RWPE1 (cell line): ENCODE data around the gene TTI1.

Source experiments
- CTCF ChIA-PET: fragments of 350-600 bp; sonication (Branson Sonifier 250); formaldehyde crosslinking; extraction: SDS; loops from one replicate; lab custom pipeline; 2021; lab: Yijun Ruan, JAX
- POLR2A ChIA-PET: fragments of 400-600 bp; formaldehyde crosslinking; extraction: SDS; loops from one replicate; lab custom pipeline; 2020; ENCODE audit warnings: antibody characterized with exemption; ENCODE audit not compliant: low non-redundant PET; lab: Yijun Ruan, JAX
- DNase-seq: peaks from one replicate; pipeline ENCODE4 v3.0.0; 2012; ENCODE audit warnings: low spot score
- H3K27ac ChIP-seq: fragments of 450-650 bp; 2 replicates; pipeline ENCODE4 v1.5.1; 2017
- CTCF ChIP-seq: fragments of 450-650 bp; conservative IDR thresholded peaks from 2 replicates; pipeline ENCODE4 v1.5.1; 2017; ENCODE audit warnings: low read depth, mild to moderate bottlenecking

The TTI1 gene

GRCh38 chr20:37946946-37947345 is 86.3 kb downstream of the TTI1 start:
- CTCF ChIA-PET: no interaction called here
- no peak for TF ChIP-seq CTCF

GRCh38 chr20:37945091-37945547 is 88.1 kb downstream of the TTI1 start:
- POLR2A ChIA-PET: no interaction called here
- no peak overlapping the region for H3K27ac ChIP-seq
- CTCF ChIA-PET: no interaction called here
- DNase-seq: no peak
- no peak for TF ChIP-seq CTCF

More at GRCh38 chr20:37946946-37947345, 86.3 kb downstream of the TTI1 start:
- DNase-seq: no peak
- H3K27ac ChIP-seq: no peak overlapping the region
- POLR2A ChIA-PET: no interaction called here

- TF ChIP-seq CTCF: no peak
- ChIA-PET CTCF (no interaction called here), POLR2A (no interaction called here)
- H3K27ac ChIP-seq: no peak overlapping the region
- DNase-seq: no peak
These were observed 88.7 kb downstream of the TTI1 start for GRCh38 chr20:37944456-37944981.

GRCh38 chr20:37943501-37944455 is 89.5 kb downstream of the TTI1 start:
- ChIA-PET POLR2A (no interaction called here), CTCF (interaction anchor here (0.5 to 0.6 kb wide), 3 partner anchors 32 to 1515 kb away, joined by 3 to 5 read pairs (median 4); no protein-coding TSS in a partner anchor)
- TF ChIP-seq CTCF: no peak
- H3K27ac ChIP-seq: no peak overlapping the region
- DNase-seq: no peak

GRCh38 chr20:37943033-37943432 is 90.2 kb downstream of the TTI1 start:
- ChIA-PET CTCF (interaction anchor here (0.5 to 0.6 kb wide), 3 partner anchors 15 to 398 kb away, joined by 3 to 4 read pairs (median 4); no protein-coding TSS in a partner anchor), POLR2A (no interaction called here)
- H3K27ac ChIP-seq: no peak overlapping the region
- TF ChIP-seq CTCF: no peak
- no peak for DNase-seq

- ChIA-PET POLR2A (no interaction called here), CTCF (interaction anchor here (0.6 to 0.7 kb wide), 2 partner anchors 100 to 308 kb away, joined by 3 to 4 read pairs; no protein-coding TSS in a partner anchor)
- no peak for DNase-seq
- no peak for TF ChIP-seq CTCF
- no peak overlapping the region for H3K27ac ChIP-seq
These were observed 91.3 kb downstream of the TTI1 start for GRCh38 chr20:37941992-37942391.
